AG09309 (cell line): ENCODE data around the gene UBE2I.

Source experiments
- DNase-seq: peaks from one replicate; pipeline ENCODE4 v3.0.0-alpha.2; 2010; ENCODE audit warnings: low read depth
- H3K4me3 ChIP-seq: 2 replicates; pipeline ENCODE4 v1.5.1; 2011; ENCODE audit warnings: mild to moderate bottlenecking, low read depth, low read length, moderate library complexity; ENCODE audit not compliant: control insufficient read depth
- TF ChIP-seq, protein P1 (sequence below): IDR thresholded peaks from 2 replicates; pipeline ENCODE4 v1.5.1; 2011; ENCODE audit warnings: mild to moderate bottlenecking, low read depth, low read length, inconsistent platforms; ENCODE audit not compliant: insufficient read depth, control insufficient read depth; ENCODE audit errors: missing control alignments

Gene UBE2I

DNA sequence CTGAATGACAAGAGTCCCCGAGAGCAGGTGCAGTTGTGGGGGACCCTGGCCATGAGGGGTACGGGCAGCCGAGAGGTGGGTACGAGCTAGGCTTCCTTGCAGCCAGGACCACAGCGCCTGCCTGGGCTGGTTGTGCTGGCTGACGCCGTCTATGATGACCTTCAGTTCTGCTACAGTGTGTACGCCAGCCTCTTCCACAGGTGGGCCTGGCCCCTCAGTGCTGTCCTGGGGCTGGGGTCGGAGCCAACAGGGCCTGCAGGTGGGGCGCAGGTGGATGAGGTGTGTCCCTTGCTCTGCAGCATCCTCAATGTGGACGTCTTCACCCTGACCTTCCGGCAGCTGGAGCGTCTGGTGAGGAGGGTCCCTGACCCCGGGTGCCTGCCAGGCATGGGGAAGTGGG is 35.1 kb downstream of the UBE2I start:
- no peak overlapping the region for H3K4me3 ChIP-seq
- TF ChIP-seq, protein P1, sequence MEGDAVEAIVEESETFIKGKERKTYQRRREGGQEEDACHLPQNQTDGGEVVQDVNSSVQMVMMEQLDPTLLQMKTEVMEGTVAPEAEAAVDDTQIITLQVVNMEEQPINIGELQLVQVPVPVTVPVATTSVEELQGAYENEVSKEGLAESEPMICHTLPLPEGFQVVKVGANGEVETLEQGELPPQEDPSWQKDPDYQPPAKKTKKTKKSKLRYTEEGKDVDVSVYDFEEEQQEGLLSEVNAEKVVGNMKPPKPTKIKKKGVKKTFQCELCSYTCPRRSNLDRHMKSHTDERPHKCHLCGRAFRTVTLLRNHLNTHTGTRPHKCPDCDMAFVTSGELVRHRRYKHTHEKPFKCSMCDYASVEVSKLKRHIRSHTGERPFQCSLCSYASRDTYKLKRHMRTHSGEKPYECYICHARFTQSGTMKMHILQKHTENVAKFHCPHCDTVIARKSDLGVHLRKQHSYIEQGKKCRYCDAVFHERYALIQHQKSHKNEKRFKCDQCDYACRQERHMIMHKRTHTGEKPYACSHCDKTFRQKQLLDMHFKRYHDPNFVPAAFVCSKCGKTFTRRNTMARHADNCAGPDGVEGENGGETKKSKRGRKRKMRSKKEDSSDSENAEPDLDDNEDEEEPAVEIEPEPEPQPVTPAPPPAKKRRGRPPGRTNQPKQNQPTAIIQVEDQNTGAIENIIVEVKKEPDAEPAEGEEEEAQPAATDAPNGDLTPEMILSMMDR, result no peak
- DNase-seq, result no peak

- no peak for DNase-seq
- TF ChIP-seq, protein P1, result no peak
- H3K4me3 ChIP-seq, result no peak overlapping the region
Observed at GRCh38 chr16:1345087-1345486, 35.7 kb downstream of the UBE2I start.

GRCh38 chr16:1345651-1346421 is 36.4 kb downstream of the UBE2I start:
- TF ChIP-seq, protein P1, result no peak
- no peak overlapping the region for H3K4me3 ChIP-seq
- no peak for DNase-seq

DNA sequence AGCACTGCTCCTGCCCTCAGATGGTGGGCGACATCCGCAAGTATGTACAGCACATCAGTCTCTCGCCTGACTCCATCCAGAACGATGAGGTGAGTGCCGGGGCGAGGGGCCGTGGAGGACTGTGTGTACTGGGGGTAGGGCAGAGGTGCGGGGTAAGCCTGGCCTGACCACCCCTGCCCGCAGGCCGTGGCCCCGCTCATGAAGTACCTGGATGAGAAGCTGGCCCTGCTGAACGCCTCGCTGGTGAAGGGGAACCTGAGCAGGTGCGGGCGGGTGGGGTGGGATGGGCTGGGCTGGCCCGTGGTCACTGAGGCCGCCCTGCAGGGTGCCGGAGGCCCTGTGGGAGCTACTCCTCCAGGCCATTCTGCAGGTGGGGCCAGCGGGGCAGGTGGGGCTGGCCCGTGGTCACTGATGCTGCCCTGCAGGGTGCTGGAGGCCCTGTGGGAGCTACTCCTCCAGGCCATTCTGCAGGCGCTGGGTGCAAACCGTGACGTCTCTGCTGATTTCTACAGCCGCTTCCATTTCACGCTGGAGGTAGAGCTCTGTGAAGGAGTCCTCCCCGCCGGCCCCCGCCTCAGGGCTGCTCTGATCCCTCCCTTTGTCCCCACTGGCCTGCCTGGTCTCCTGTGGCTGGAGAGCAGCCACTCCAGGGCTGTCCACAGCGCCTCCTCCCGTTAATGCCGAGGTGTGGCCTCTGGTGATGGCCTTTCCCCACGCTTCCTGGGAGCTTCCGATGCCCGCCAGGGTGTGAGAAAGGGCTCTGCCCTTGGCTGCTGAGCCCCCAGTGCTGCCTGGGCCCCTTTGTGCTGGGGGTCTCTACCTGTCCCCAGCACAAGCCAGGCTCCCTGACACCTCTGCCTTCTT is 37.2 kb downstream of the UBE2I start:
- no peak for DNase-seq

DNA sequence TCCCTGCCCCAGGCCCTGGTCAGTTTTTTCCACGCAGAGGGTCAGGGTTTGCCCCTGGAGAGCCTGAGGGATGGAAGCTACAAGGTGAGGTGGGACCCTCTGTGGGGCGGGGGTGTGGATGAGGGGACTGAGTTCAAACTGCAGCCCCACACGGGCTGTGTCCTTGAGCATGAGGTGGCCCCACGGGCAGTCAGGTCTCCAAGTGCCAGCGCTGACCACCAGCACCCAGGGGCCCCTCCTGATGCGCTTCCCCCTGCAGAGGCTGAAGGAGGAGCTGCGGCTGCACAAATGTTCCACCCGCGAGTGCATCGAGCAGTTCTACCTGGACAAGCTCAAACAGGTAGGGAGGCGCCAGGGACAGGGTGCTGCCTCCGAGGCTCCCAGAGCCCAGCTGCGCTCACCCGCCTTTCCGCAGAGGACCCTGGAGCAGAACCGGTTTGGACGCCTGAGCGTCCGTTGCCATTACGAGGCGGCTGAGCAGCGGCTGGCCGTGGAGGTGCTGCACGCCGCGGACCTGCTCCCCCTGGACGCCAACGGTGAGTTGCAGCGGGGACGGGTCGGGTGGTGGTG is 37.9 kb downstream of the UBE2I start:
- TF ChIP-seq, protein P1, result no peak
- no peak for DNase-seq
- H3K4me3 ChIP-seq, result no peak overlapping the region

More for the DNA sequence above, 37.2 kb downstream of the UBE2I start:
- no peak overlapping the region for H3K4me3 ChIP-seq
- TF ChIP-seq, protein P1, result peak; percentile 36

DNA sequence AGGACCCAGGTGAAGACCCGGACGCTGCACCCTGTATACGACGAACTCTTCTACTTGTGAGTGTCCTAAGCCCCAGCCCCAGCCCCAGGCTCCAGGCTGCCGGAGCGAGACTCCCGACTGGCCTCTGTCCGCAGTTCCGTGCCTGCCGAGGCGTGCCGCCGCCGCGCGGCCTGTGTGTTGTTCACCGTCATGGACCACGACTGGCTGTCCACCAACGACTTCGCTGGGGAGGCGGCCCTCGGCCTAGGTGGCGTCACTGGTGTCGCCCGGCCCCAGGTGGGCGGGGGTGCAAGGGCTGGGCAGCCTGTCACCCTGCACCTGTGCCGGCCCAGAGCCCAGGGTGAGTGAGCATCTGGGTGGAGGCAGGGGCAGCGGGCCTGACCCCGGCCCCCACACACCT is 38.5 kb downstream of the UBE2I start:
- TF ChIP-seq, protein P1, result no peak
- H3K4me3 ChIP-seq, result no peak overlapping the region
- no peak for DNase-seq
